AG10803 (cell line): ENCODE results near the gene HHLA2.

Source experiments
- DNase-seq: peaks from one replicate; pipeline ENCODE4 v3.0.0; 2010; ENCODE audit warnings: low read depth
- H3K4me3 ChIP-seq: 2 replicates; pipeline ENCODE4 v1.5.1; 2011; ENCODE audit warnings: mild to moderate bottlenecking, low read length, control low read depth
- CTCF ChIP-seq: conservative IDR thresholded peaks from 2 replicates; pipeline ENCODE4 v1.5.1; 2011; ENCODE audit warnings: mild to moderate bottlenecking, low read length, control low read depth, inconsistent platforms

The HHLA2 gene

DNA sequence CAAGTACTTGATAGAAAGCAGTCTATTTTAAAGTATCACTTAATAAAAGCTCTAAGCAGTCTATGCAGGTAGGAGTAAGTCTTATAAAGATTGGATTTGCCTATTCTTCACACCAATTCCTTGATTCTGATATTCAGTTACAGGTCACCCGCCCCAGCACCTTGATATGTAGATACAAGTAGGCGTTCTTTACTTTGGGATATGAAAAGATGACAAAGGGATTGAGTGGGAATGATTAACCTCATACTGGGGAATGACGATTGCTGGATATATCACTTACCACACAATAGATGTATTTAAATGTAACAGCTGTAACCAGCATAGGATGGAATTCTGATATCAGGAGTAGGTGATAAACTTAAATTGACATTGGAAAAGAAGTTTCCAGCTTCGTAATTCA, 47.1 kb downstream of the HHLA2 start:
- no peak overlapping the region for H3K4me3 ChIP-seq
- TF ChIP-seq CTCF: no peak
- no peak for DNase-seq

DNA sequence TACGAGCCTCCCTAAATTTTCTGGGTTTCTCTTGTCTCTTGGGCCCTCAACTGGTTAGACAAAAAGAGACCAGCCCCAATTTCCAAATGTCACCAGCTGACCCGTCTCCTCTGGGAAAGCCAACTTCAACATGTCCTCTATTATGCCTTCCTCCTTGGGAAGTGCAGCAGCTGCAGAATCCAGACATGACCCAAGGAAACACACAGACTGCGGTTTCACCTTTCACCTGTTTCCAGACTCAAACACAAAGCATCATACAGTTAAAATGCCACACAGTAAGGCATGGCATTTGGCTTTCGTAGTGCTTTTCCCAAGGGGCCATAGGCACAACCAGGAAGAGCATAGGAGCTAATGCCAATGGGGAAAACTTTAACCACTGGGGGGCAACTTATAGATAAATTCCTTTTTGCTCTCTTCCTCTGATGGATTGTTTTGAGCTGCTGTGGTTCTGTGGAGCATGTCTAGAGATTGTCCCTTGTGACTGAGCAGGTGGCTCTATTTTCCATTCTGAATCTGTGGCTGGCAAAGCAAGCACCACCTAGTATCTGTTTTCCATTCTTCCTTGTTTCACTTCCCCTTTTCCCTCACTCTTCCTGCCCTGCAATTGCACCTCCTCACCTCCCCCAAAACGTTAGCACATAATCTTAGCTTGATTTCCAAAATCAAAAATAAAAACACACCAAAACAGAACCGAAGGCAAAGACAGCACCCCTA, 49.3 kb downstream of the HHLA2 start:
- no peak for TF ChIP-seq CTCF
- no peak for DNase-seq
- no peak overlapping the region for H3K4me3 ChIP-seq

DNA sequence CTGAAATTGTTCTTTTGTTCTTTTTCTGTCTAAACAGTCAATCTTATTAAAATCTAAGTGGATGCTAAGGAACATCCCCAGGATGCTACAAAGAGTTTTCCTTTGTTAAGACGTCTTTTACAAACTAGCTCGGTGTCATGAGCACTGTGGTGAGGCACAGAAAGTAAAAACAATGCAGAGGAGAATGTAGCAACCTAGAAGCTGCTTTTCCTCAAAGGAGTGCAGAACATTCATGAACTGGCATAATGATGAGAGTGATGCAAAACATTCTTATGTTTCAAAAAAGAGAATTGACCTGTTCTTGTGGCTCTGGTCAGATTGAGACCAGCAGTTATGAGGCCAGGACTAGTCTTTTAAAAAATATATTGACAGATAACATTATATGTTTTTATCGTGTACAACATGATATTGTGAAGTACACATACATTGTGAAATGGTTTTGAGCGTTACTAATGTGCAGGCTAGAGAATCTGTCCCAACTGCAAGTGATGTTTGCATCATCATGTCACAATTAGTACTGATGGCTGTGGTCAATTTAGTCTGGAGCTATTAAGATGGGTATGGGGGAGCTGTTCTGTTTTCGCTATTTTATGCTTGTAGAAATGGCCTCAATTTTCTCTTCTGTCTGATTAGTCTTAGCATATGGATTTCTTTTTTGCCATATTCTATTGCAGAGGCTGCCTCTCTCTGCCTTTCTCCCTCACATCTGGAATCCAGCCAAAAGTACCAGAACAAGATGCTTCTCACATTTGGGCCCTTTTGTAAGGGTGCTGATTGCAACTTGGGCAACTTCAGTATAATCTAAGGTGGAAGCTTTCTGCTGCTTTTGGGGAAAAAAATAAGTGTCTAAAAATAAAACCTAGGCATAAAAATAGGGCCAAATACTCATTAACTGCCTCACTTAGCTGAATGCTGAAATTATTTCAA, 50.2 kb downstream of the HHLA2 start:
- TF ChIP-seq CTCF: no peak
- H3K4me3 ChIP-seq: no peak overlapping the region
- peak; percentile 5 for DNase-seq

- DNase-seq: no peak
- no peak for TF ChIP-seq CTCF
- no peak overlapping the region for H3K4me3 ChIP-seq
These were observed 55.8 kb downstream of the HHLA2 start for GRCh38 chr3:108352176-108352575.

- no peak for DNase-seq
- no peak for TF ChIP-seq CTCF
- H3K4me3 ChIP-seq: no peak overlapping the region
These were observed 58.2 kb downstream of the HHLA2 start for GRCh38 chr3:108354562-108354961.

- no peak for TF ChIP-seq CTCF
- DNase-seq: no peak
- no peak overlapping the region for H3K4me3 ChIP-seq
These were observed 60.7 kb downstream of the HHLA2 start for GRCh38 chr3:108357042-108357441.
